GM21515 (cell line): ENCODE data around the gene LMAN2L.

Experiments
- ATAC-seq: cut with Tn5 transposase; IDR thresholded peaks from one replicate; pipeline ENCODE4 v1.9.1; 2021; ENCODE audit not compliant: unreplicated experiment

LMAN2L gene

GRCh38 chr2:96760986-96761832, 21.3 kb upstream of the LMAN2L start:
- ATAC-seq, result peak; percentile 9

DNA sequence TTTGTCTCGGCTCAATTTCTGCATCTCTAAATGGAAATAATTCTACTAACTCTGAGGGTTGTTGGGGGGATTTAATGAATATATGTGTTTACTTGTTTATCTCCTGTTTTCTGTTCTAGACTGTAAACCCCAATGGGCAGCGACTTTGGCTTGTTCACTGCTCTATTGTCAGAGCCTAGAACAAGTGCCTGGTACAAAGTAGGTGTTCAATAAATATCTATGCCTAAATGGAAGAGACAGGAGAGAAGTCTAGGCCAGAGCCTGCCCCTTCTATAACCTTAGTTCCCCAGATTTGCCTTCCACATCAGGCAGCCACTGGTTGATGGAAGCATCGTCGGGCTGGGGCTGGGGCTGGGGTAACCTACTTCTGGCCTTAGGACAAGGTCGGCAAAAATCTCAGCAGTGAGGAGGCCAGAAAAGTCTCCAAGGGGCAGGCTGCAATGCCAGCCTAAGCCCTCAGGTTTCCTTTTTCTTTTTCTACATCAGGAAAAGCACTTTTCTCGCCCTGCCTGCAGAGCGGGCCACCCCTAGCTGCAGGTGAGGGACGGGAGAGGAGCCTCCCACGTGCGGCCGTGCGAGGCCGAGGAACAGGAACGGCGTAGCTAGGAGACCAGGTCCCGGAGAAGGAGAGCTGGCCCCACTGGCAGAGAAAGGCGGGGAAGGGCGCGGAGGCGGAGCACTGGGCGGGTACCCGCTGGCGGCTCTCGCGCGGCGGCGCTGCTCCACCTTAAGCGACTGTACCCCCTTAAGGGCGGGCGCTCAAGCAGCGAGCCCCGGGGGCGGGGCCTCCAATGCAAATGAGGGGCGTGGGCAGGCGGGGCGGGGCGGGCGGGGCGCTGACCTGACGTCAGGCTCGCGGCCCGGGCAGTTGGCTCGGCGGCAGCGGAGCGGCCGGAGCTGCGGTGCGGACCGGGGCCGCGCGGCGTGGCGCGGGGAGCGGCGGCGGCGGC, 20.4 kb upstream of the LMAN2L start, which contains the start of gene CNNM4:
Gene CNNM4, plus strand, starts transcription at position 867 of the 950 bp plus-strand sequence. CDS start 98 bp downstream, outside the sequence.
- peak; percentile 76 for ATAC-seq

- no peak for ATAC-seq
These were observed 19.7 kb upstream of the LMAN2L start for GRCh38 chr2:96759548-96759947.

DNA sequence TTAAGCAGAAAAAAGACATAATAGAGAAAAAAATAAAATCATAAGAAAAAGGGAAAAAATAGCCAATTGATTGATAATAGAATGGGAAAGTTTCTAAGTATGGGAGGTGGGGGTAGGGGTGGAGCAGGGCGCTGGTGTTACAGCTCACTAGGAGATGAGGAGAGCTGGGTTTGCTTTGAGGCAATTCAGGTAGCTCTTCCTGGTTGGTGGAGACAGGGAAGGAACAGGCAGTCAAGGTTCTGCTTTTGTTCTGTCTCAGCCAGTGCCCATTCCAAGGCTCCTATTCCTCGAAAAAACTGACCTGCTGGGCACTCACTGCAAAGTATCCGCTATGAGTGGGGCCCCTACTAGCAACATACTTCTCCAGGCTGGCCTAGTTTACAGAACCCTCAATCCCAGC, 19.1 kb upstream of the LMAN2L start:
- no peak for ATAC-seq

DNA sequence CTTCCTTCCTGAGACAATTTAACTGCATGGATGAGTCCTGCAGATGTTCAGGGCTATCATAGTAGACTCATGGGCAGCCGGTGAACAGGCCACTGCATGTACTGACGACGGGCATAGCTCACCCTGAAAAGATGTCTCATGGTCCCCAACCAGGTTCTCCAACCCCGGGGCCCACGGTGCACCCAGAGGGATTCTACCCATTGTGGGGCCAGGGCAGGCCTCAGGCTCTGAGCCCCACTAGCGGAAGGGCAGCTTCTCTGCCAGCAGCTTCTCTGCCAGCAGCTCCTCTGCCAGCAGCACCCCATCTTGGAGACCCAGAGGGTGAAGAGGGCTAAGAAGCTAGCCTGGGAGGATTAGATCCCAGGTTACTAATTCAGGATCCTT, 17.6 kb upstream of the LMAN2L start:
- ATAC-seq, result no peak

GRCh38 chr2:96756788-96757476, 17.1 kb upstream of the LMAN2L start:
- ATAC-seq, result no peak

DNA sequence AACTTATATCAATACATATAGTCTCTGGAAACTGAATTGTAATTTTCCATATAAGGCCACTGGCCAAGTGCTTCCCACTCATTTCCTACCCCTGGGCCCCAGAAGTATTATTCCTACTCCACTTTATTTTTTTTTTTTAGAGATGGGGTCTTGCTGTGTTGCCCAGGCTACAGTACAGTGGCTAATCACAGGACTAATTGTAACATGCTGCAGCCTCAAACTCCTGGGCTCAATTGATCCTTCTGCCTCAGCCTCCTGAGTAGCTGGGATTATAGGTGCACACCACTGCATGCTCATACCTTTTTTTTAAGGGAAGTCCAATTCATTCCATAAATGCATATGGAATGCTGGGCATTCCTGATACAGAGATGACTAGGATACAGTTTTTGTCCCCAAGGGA, 14.5 kb upstream of the LMAN2L start:
- ATAC-seq, result no peak

DNA sequence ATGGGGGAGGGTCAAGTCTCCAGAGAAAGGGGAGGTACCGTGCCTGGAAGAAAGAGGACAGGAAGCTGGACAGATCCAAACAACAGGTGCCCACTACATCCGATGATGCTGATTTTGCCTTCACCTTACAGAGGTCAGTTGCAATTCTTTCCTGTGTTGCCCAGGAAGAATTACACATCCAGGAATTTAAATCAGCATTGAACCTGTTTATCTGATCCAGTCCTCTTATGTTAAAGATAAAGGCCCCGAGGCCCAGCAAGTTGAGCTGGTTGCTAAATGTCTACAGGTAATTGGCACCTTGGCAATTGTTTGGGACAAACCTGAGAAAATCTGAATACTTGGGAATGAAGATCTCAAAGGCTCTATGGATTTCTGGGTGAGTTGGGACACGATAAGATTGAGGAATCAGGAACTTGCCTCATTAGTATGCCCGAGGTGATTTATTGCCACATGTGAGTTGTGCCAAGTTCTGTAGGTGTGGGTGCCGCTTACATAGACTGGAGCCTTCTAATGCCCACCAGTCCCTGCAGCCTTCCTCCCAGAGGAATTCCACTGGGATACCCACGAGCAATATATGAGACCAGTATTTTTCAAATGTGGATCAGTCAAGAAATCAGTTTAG, 13.9 kb upstream of the LMAN2L start:
- ATAC-seq, result no peak

DNA sequence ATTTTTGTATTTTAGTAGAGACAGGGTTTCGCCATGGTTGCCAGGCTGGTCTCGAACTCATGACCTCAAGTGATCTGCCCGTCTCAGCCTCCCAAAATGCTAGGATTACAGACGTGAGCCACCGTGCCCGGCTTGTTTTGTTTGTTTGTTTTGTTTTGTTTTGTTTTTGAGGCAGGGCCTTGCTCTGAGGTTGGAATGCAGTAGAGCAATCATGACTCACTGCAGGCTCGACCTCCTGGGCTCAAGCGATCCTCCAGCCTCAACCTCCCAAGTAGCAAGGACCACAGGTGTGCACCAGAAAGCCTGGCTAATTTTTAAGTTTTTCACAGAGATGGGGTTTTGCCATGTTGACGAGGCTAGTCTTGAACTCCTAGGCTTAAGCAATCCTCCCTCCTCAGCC, 11.9 kb upstream of the LMAN2L start:
- no peak for ATAC-seq

GRCh38 chr2:96747061-96747617, 7.3 kb upstream of the LMAN2L start:
- no peak for ATAC-seq

- ATAC-seq, result no peak
These were observed 710 bp downstream of the LMAN2L start for GRCh38 chr2:96739076-96739632.

DNA sequence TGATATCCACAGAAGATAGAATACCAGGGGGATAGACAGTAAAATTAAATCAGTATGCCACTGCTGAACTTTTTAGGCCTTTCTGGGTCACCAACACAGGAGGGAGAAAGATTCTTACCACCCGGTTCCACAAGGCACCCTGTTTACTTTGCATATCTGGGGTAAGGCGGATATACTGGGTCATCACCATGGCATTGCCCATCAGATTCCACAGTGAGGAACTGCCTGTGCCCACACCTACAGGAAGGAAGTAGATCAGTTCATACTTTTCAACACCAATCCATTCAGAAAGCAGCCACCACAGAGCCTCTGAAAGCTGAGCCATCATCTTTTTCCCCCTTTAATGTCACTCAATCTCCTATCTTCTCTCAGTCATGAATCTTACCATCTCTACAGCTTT, 2.0 kb downstream of the LMAN2L start:
- ATAC-seq, result no peak

- no peak for ATAC-seq
These were observed 2.6 kb downstream of the LMAN2L start for GRCh38 chr2:96737251-96737650.

- ATAC-seq, result no peak
These were observed 4.8 kb downstream of the LMAN2L start for GRCh38 chr2:96734880-96735583.

DNA sequence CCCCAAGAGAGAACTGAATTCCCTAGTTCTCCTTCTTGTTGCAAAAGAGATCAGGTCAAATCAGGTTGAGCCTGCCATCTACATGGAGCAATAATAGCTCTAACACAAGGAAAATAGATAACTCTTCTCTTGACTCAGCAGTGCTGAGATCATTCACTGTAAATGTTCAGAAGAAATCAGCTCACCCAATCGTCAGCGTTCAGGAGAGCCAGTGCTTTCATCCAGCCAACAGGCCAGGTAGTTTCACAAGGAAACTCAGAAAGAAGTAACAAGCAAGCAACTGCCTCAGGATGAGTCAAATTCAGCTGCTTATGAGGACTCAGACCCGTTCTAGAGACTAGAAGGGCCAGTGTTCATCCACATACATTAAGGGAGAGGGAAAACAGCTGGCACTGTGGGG, 5.9 kb downstream of the LMAN2L start:
- ATAC-seq, result no peak

DNA sequence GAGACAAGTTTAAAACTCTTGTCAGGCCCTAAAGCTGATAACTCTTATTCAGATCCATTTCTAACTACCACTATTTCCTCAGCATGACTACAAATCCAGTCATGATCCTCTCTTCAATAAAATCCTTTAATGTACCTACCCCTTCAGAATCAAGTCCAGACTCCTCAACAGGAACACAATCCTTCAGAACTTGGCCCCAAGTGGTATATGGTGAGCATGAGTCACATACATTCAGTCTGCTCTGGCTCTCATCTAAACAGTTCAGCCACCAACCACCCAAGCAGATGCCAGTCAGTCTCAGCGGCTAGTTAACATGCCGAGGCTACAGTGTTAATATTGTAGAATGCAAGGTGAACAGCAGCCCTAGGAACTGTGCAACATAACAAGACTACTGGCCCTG, 9.7 kb downstream of the LMAN2L start:
- no peak for ATAC-seq

GRCh38 chr2:96729748-96730147, 10.1 kb downstream of the LMAN2L start:
- no peak for ATAC-seq

DNA sequence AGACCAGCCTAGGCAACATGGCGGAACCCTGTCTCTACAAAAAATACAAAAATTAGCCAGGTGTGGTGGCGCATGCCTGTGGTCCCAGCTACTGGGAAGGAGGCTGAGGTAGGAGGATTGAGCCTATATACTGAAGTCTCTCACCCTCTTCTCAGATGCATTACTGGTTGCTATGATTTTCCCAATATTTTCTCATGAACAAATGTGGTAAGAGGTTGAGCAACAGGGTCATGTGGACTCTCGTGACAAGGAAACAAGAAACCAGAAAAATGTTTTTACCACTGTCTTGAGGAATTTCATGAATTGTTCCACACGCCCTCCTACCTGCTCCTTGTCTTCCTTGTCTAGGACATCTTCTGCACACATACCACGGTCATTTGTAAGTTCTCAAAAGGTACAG, 12.4 kb downstream of the LMAN2L start:
- no peak for ATAC-seq

DNA sequence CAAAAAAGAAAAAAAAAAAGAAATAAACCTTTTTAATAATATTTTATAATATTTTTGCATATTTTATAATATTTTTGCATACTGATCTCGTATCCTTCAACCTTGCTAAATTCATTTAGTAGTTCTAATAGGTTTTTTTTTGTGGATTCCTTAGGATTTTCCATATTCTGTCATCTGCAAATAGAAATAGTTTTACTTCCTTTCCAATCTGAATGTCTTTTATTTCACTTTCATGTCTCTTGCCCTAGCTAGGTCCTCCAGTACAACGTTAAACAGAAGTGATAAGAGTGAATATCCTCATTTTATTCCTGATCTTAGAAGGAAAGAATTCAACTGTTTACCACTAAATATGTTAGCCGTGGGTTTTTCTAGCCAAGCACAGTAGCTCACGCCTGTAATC, 13.7 kb downstream of the LMAN2L start:
- no peak for ATAC-seq

DNA sequence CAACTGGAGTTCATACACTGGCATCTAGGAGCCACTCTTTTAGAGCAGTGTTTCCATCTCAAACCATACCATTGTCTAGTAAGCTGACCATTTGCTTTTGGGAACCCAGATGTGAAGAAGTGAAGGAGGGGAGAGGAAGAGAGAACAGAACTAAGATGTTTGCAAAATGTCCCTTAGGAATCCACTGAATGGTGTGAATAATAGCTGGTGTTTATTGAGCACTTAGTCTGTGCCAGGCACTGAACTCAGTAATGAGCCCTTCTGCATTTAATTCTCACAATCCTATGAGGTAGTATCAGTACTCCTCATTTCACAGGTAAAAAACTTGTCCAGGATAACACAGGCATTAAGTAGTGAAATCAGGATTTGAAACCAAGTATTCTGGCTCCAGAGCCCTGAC, 23.5 kb downstream of the LMAN2L start:
- ATAC-seq, result no peak
